Fibroblast of villous mesenchyme (primary cell): Measurements from ENCODE around the gene ANXA6. TPM values are rescaled to one million over a fixed set of nuclear protein-coding genes. Genes with fewer than 3 reads are reported as not detected.

Source experiments
- DNase-seq: peaks from one replicate; pipeline ENCODE4 v3.0.0-alpha.2; 2010; ENCODE audit warnings: low read depth
- H3K4me3 ChIP-seq: 2 replicates; pipeline ENCODE4 v1.5.1; 2011; ENCODE audit warnings: low read depth, mild to moderate bottlenecking, low read length
- total RNA-seq: library from RNA; depleted of rRNA; stranded (reverse); fragments of >200 nt; gene quantifications from 2 replicates; pipeline ENCODE4 v1.2.3, GENCODE V29; 2012
- TF ChIP-seq, protein P1 (sequence below): IDR thresholded peaks from 2 replicates; pipeline ENCODE4 v1.5.1; 2012; ENCODE audit warnings: low read depth, mild to moderate bottlenecking, low read length; ENCODE audit not compliant: insufficient read depth

The ANXA6 gene
- total RNA-seq, 1 donor, result 537 TPM

DNA sequence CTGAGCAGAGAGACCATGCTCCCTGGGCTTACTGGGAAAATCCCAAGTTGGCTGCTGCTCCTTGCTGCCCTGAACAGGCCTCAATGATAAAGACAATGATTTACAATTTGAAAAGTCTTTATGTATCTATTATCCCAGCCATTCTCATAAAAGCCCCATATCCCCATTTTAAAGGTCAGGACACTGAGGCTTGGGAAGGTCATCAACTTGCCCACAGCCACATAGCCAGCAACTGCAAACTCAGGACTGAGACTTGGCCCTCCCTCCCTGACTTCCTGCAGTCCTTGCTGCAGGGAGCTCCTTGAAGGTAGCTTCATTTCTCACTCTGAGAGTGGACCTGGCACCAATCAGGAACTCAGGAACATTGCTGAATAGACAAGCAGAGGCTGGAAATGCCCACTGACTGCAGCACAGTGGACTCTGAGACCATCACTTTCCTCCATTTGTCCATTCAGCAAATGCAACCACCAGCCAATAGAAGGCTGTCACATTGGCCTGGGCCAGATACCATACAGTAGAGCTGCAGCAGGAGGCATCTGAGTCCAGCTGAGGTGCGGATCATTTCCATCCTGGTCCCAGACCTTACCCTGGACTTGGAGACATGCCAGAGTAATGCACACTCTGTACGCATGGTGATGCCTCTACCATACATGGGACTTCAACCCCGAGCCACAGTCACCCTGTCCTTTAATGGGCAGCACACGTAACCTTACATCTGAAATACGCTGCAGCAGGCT, 95.0 kb downstream of the ANXA6 start:
- H3K4me3 ChIP-seq, result no peak overlapping the region
- DNase-seq, result no peak
- TF ChIP-seq, protein P1, sequence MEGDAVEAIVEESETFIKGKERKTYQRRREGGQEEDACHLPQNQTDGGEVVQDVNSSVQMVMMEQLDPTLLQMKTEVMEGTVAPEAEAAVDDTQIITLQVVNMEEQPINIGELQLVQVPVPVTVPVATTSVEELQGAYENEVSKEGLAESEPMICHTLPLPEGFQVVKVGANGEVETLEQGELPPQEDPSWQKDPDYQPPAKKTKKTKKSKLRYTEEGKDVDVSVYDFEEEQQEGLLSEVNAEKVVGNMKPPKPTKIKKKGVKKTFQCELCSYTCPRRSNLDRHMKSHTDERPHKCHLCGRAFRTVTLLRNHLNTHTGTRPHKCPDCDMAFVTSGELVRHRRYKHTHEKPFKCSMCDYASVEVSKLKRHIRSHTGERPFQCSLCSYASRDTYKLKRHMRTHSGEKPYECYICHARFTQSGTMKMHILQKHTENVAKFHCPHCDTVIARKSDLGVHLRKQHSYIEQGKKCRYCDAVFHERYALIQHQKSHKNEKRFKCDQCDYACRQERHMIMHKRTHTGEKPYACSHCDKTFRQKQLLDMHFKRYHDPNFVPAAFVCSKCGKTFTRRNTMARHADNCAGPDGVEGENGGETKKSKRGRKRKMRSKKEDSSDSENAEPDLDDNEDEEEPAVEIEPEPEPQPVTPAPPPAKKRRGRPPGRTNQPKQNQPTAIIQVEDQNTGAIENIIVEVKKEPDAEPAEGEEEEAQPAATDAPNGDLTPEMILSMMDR, result no peak

DNA sequence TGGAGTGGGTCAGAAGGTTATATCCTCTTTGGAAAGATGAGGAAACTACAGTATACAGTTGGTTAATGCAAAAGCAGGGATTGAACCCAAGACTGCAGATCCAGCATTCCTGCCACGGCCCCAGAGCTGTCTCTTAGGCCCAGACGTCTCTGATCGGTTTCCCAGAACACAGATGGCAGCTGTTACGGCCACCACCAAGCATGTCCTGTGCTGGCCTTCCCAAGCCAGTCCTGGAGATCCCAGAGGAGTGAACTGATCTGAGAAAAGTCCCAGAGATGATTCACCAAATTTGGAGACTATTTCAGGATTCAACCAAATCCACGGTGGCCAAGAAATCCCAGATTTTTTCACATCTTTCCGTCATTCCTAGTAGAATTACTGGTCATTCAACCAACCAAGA, 96.8 kb downstream of the ANXA6 start:
- TF ChIP-seq, protein P1, result no peak
- no peak overlapping the region for H3K4me3 ChIP-seq
- DNase-seq, result no peak

DNA sequence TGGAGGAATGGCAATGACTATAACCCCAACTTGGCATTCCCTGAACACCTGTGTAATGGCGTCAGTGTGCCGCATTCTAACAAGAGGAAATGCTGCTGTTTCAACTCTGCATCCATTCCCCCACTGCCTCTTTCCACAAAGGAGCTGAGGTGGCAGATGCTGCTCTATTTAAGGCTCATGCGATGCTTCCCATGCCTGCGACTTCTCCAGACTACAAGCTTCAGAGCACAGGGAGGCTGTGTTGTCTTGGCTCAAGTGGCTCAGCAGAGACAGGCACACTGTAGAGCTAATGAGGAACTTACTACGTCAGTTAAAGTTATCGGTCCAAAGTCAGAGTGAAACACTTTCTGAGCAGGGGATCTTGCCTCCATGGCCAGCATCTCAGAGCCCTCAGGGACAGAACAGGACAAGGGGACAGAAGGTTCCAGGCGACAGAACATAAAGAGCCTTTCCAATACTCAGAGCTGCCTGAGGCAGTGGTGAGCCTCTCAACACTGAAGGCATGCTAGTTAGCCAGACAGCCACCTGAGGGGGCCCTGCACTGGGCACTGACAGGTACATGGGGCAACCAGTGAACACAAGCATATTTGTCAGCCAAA, 98.6 kb downstream of the ANXA6 start:
- no peak overlapping the region for H3K4me3 ChIP-seq
- TF ChIP-seq, protein P1, result no peak
- no peak for DNase-seq

GRCh38 chr5:151058301-151058700, 99.3 kb downstream of the ANXA6 start:
- TF ChIP-seq, protein P1, result no peak
- no peak for DNase-seq
- no peak overlapping the region for H3K4me3 ChIP-seq

DNA sequence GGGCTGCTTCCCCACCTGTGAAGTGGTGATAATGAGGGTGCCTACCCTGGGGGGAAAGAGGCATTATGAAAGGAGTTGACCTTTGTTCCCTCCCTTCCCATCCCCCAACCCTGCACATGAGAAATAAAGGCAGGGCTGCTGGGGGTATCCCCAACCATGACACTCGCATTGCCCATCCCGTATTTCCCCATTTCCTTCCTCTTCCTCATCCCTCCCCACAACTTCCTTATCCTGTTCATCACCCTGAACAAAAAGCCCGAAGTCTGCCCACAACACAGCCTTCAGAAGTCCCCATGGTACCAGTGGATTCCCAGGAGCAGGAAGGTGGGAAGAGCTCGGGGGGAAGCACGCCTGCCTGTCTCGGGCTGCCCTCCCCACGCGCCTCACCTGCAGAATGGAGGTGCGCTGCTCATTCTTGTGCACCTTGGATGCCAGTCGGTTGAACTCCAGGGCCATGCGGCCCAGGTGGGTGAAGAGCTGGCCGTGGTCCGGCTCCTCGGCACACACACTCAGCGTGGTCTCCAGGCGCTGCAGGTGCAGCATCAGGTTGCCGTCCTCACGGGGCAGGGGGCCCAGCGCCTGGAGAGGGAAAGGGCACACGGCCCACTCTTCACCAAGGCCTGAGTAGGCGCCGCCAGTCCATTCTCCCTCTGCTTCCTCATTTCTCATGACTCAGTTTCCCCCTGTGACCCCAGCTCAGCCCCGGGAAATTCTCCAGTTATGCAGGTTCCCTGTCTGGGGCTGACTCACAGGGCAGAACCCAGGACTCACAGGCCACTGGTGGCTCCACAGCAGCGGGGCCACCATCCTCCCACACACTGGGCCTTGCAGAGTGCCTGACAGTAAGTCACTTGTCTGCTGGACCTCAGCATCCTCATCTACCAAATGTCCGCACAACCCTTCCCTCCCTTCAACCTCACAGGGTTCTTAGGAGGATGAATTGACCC, 100.9 kb downstream of the ANXA6 start:
- TF ChIP-seq, protein P1, result no peak
- no peak overlapping the region for H3K4me3 ChIP-seq
- DNase-seq, result no peak

GRCh38 chr5:151055336-151055735, 102.2 kb downstream of the ANXA6 start:
- no peak for DNase-seq
- TF ChIP-seq, protein P1, result no peak
- H3K4me3 ChIP-seq, result no peak overlapping the region
